Skeletal muscle tissue (tissue), 4 donors: ENCODE data around the gene AGO3. TPM values are rescaled to one million over a fixed set of nuclear protein-coding genes. Genes with fewer than 3 reads are reported as not detected.
A peak's percentile ranks its signal among the peaks of the same experiment; 100 is the strongest.

Experiments
- H3K27ac ChIP-seq: one replicate; pipeline ENCODE4 v1.7.0; 2013; ENCODE audit warnings: mild to moderate bottlenecking, low read depth, low read length, inconsistent platforms
- H3K27me3 ChIP-seq, 3 donors: one replicate each; pipeline ENCODE4 v1.7.0; 2013; ENCODE audit warnings: low read length in 3 of 3; ENCODE audit not compliant: control insufficient read depth in 3 of 3, insufficient read depth in 3 of 3
- H3K36me3 ChIP-seq, 3 donors: one replicate each; pipeline ENCODE4 v1.7.0; 2013; ENCODE audit warnings: low read length in 3 of 3; ENCODE audit not compliant: control insufficient read depth in 3 of 3, insufficient read depth in 3 of 3
- H3K4me1 ChIP-seq, 3 donors: one replicate each; pipeline ENCODE4 v1.7.0; 2013; ENCODE audit warnings: low read length in 3 of 3, mild to moderate bottlenecking in 3 of 3; ENCODE audit not compliant: control insufficient read depth in 3 of 3, insufficient read depth in 3 of 3
- H3K4me3 ChIP-seq, 3 donors: one replicate each; pipeline ENCODE4 v1.7.0; 2013; ENCODE audit warnings: low read length in 3 of 3
- H3K9ac ChIP-seq, 3 donors: one replicate each; pipeline ENCODE4 v1.7.0; 2013; ENCODE audit warnings: low read length in 3 of 3, mild to moderate bottlenecking in 3 of 3, moderate library complexity in 2 of 3, low read depth in 1 of 3
- H3K9me3 ChIP-seq, 3 donors: one replicate each; pipeline ENCODE4 v1.7.0; 2013; ENCODE audit warnings: low read length in 3 of 3; ENCODE audit not compliant: control insufficient read depth in 3 of 3
- total RNA-seq: library from RNA; depleted of rRNA; stranded (reverse); fragments of >200 nt; gene quantifications from one replicate; pipeline ENCODE4 v1.2.3, GENCODE V29; 2014
- donor health status: Osteomylitis.

The AGO3 gene
- total RNA-seq, 1 donor from 2014 or later = 13.0 TPM

DNA sequence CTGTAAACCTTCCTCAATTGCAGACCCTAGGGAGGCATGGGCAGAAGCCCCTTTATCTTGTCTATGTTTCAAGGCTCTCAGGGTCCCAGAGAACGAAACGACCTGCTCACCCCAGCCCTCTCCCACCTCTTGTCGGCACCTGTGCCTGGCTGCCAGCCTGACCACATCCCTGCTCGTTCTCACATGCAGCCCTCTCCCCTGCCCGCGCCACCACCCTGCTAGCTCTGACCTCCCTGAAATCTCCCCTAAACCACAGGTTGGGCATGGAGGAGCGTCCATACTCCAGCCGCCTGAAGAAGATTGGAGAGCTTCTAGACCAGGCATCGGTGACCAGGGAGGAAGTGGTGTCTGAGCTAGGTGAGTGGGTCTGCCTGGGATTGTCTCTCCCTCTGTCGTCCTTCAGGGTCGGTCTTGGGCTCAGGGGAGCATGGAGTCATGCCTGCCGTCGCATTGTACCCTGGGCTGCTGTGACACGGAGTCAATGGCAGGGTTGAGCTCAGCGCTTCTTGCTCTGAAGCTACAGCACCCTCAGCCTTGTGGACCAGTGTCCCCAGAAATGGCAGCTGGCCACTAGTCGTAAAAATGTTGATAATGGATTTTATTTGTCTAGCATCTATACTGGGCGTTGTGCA lies 161.4 kb downstream of the AGO3 start:
- peaks cover 0 to 8% (median 3%) of the 10 kb centered on the region in 3 donors for H3K27me3 ChIP-seq
- no peak overlapping the region for H3K27ac ChIP-seq
- no peak overlapping the region for H3K4me3 ChIP-seq
- H3K9me3 ChIP-seq = no peaks in the 10 kb centered on the region
- peaks cover 48 to 52% (median 49%) of the 10 kb centered on the region in 3 donors for H3K36me3 ChIP-seq
- H3K4me1 ChIP-seq = peaks cover 23 to 48% (median 39%) of the 10 kb centered on the region in 3 donors
- H3K9ac ChIP-seq = no peak overlapping the region

DNA sequence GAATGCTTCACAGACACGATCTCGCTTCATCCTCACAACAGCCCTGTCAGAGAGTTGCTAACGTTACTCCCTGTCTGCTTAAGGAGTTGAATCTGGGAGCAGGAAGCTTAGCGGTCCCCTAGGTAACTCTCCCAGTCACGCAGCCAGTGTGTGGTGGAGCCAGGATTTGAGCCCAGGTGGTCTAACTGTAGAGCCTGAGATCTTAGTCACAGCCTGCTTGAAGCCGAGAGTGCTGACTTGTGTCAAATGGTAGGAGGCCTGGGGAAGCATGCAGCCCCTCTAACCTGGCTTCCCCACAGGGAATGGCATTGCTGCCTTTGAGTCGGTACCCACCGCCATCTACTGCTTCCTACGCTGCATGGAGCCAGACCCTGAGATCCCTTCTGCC lies 161.9 kb downstream of the AGO3 start:
- peaks cover 48 to 52% (median 49%) of the 10 kb centered on the region in 3 donors for H3K36me3 ChIP-seq
- H3K4me3 ChIP-seq = no peak overlapping the region
- no peaks in the 10 kb centered on the region for H3K9me3 ChIP-seq
- no peak overlapping the region for H3K27ac ChIP-seq
- H3K27me3 ChIP-seq = peaks cover 0 to 3% (median 0%) of the 10 kb centered on the region in 3 donors
- peaks cover 23 to 46% (median 39%) of the 10 kb centered on the region in 3 donors for H3K4me1 ChIP-seq
- H3K9ac ChIP-seq = no peak overlapping the region

DNA sequence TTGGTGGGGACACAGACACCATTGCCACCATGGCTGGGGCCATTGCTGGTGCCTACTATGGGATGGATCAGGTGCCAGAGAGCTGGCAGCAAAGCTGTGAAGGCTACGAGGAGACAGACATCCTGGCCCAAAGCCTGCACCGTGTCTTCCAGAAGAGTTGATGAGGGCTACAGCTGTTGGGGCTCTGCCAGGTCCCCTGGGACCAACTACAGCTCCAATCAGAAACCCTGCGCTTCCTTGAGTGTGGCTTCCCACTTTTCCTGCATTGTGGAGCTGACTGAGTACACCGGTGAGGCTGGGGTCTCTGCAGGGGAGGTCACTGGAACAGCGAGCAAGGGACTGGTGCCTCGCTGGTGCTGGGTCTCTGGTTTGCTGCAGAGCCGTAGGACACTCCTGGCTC lies 162.3 kb downstream of the AGO3 start:
- Histone ChIP-seq H3K36me3 (peaks cover 48 to 52% (median 49%) of the 10 kb centered on the region in 3 donors), H3K9ac (no peak overlapping the region), H3K9me3 (no peaks in the 10 kb centered on the region), H3K4me1 (peaks cover 20 to 42% (median 37%) of the 10 kb centered on the region in 3 donors), H3K27me3 (no peaks in the 10 kb centered on the region), H3K4me3 (no peak overlapping the region), H3K27ac (no peak overlapping the region)

DNA sequence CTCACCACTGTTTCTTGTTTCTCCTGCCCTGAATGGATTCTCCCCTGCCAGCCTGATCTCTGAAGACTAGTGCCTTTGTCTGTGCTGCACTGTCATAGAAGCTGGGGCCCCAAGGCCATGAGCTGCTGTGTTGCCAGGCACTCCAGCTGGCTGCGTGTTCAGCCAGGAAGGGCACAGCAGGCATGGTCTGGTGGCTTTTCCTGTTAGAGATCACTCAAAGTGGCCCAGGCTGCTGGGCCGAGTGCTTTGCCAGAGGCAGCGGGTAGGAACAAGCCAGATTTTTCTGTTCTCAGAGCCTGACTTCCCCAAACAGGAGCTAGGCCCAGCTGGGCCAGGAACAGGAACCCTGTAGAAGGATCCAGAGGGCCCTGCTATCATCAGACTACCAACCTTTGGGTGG lies 163.0 kb downstream of the AGO3 start:
- Histone ChIP-seq H3K4me1 (peaks cover 18 to 36% (median 35%) of the 10 kb centered on the region in 3 donors), H3K9me3 (no peaks in the 10 kb centered on the region), H3K36me3 (peaks cover 48 to 52% (median 49%) of the 10 kb centered on the region in 3 donors), H3K4me3 (no peak overlapping the region), H3K27ac (peak overlapping the region; percentile 30), H3K27me3 (no peaks in the 10 kb centered on the region), H3K9ac (no peak overlapping the region)

DNA sequence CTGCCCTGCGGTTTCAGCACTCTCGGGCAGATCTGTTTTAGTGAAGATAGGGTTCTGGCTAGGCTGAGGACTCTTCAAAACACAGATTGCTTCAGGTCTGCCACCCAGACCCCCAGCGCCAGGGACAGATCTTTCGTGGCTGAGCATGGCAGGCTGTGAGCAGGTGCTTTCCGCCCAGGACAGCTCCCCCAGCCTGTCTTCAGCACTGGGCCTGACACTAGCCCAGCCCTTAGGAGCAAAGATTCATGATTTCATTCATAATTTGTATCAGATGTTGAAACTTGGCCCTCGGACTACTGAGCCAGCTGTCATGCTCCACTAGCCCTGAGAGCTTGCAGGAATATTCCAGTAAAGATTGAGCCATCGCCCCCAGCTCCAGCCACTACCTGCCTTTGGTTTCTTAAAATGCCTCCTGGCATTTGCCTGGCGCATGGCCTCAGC lies 163.7 kb downstream of the AGO3 start:
- H3K27ac ChIP-seq = peak overlapping the region; percentile 30
- no peaks in the 10 kb centered on the region for H3K9me3 ChIP-seq
- peaks cover 14 to 30% (median 28%) of the 10 kb centered on the region in 3 donors for H3K4me1 ChIP-seq
- peaks cover 48 to 52% (median 49%) of the 10 kb centered on the region in 3 donors for H3K36me3 ChIP-seq
- H3K9ac ChIP-seq = peak overlapping the region in 1 of 3 donors; percentile 33
- H3K27me3 ChIP-seq = no peaks in the 10 kb centered on the region
- no peak overlapping the region for H3K4me3 ChIP-seq

DNA sequence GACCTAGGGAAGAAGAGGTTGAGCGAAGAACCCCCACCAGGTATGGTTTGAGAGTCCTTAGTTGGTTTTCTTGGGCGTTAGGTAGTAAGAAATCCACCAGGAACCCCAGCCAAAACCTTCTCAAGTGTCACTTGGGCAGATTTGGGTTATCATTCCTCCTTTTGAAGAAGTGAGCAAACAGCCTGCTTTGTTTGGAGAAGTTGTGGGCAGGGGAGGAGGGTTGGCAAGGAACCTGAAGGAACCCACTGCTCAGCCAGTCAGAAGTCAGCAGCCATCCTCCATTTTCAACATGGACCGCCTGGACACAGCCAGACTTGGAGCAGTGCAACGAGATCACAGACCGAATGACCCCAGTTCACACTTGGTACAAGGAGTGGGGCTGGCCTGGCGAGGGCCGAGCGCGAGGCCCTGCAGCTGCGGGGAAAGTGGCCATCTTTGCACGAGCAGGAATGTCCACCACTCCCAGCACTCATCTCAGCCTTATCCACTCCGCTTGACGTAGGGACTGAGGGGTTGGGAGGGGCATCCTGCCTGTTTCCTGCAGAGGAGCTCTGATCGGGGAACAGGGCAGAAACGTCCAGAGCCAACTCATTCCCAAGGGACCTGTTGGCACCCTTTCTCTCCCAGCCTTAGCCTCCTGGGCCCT lies 165.0 kb downstream of the AGO3 start:
- H3K4me3 ChIP-seq = no peak overlapping the region
- peaks cover 48 to 52% (median 49%) of the 10 kb centered on the region in 3 donors for H3K36me3 ChIP-seq
- H3K4me1 ChIP-seq = peaks cover 8 to 24% (median 23%) of the 10 kb centered on the region in 3 donors
- no peaks in the 10 kb centered on the region for H3K9me3 ChIP-seq
- H3K27ac ChIP-seq = no peak overlapping the region
- H3K9ac ChIP-seq = no peak overlapping the region
- no peaks in the 10 kb centered on the region for H3K27me3 ChIP-seq

DNA sequence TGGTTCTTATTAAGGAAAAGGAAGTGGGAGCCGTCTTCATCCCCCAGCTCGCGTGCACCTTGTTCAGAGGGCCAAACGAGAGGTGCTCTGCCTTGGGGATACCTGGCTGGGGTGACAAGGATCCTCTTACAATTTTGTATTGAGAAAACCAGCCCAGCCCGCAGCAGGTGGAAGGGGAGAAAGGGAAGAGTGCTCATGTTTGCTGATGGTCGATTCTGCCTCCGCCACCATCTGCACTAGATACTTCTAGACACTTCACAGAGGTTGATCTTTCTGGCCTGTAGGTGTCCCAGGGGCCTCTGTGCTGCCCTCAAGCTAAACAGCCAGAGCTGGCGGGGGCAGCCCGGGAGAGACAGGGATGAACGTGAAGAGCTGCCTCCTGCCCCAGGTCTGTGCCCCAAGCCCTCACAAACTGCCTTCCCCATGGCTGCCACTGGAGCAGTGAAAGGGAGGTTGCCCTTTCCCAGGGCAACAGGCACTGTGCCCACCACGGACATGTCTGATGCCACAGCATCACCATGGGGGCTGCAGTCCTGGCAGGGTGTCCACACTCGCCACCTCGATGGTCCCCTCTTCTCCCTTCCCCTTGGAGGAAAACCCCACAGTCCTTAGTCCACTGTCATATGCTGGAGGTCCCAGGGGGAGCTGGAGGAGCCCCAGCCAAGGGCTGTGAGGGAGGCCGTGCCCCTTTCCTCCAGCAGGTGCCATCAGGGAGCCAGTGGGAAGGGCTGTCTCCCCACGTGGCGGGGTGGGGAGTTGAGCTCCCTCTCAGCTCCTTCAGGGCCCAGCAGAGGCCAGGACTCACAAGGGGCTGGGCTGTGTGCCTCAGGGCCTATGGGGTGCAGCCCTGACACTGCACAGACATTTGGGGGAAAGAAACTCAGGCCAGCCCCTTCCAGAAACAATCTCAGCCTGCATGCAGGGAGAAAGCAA lies 165.9 kb downstream of the AGO3 start:
- Histone ChIP-seq H3K9me3 (no peaks in the 10 kb centered on the region), H3K4me3 (no peak overlapping the region), H3K27me3 (no peaks in the 10 kb centered on the region), H3K9ac (no peak overlapping the region), H3K36me3 (peaks cover 40 to 44% (median 41%) of the 10 kb centered on the region in 3 donors), H3K27ac (no peak overlapping the region), H3K4me1 (peaks cover 7 to 24% (median 18%) of the 10 kb centered on the region in 3 donors)

DNA sequence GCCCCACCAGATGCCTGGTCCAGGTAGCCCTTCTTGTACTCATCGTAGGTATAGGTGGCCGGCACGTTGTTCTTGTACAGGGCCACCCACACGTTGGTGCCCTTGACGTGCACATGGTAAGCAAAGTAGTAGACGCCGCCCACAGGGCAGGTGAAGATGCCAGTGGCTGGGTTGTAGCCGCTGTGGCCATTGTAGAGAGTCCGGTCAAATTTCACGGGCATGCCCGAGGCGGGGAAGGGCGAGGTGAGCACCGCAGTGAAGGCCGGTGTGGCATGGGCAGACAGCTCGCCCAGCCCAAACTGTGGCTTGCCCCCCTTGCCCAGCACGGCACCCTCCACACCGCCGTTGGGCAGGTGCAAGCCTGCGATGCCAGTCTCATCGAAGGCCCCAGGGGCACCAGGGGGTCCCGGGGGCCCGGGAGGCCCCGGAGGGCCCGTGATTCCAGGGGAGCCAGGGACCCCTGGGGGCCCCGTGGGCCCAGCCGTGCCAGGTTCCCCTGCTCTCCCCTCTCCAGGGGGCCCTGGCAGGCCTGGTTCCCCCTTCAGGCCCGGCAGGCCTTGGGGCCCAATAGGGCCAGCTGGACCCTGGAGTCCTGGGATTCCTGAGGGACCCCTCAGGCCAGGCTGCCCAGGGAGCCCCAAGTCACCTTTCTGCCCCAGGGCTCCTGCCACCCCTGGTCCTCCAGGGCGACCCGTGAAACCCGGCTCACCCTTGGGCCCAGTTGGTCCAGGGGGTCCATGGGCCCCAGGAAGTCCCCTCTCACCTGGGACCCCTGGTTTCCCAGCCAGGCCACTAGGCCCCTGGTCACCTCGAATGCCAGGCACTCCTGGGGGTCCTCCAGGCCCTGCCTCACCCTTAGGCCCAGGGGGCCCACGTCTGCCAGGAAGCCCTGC lies 167.0 kb downstream of the AGO3 start:
- Histone ChIP-seq H3K27me3 (no peaks in the 10 kb centered on the region), H3K9me3 (no peaks in the 10 kb centered on the region), H3K9ac (no peak overlapping the region), H3K4me3 (no peak overlapping the region), H3K27ac (no peak overlapping the region), H3K4me1 (peaks cover 7 to 22% (median 16%) of the 10 kb centered on the region in 3 donors), H3K36me3 (peaks cover 28 to 32% (median 30%) of the 10 kb centered on the region in 3 donors)
